HEK293 (cell line): ENCODE results near the gene COMMD2.

Experiments used
- BCL11B ChIP-seq: fragments of 450-650 bp; formaldehyde crosslinking; IDR thresholded peaks from 2 replicates; pipeline ENCODE4 v1.5.1; 2016; ENCODE audit warnings: low read depth, missing biosample characterization, missing genetic modification characterization
- CTCF ChIP-seq: fragments of 450-650 bp; formaldehyde crosslinking; IDR thresholded peaks from 2 replicates; pipeline ENCODE4 v1.5.1; 2016; ENCODE audit warnings: missing biosample characterization, missing genetic modification characterization
- HOXC10 ChIP-seq: sonication (generic); formaldehyde crosslinking; IDR thresholded peaks from 2 replicates; pipeline ENCODE4 v1.8.1; 2023; ENCODE audit warnings: mild to moderate bottlenecking, missing genetic modification reagents
- KLF9 ChIP-seq: fragments of 450-650 bp; formaldehyde crosslinking; IDR thresholded peaks from 2 replicates; pipeline ENCODE4 v1.5.1; 2016; ENCODE audit warnings: missing biosample characterization, missing genetic modification characterization, low read depth
- PRDM1 ChIP-seq: fragments of 450-650 bp; formaldehyde crosslinking; IDR thresholded peaks from 2 replicates; pipeline ENCODE4; 2016; ENCODE audit warnings: missing biosample characterization, missing genetic modification characterization
- RBAK ChIP-seq: fragments of 450-650 bp; formaldehyde crosslinking; IDR thresholded peaks from 2 replicates; pipeline ENCODE4 v1.5.1; 2016; ENCODE audit warnings: missing biosample characterization, missing genetic modification characterization
- SP3 ChIP-seq: fragments of 450-650 bp; formaldehyde crosslinking; IDR thresholded peaks from 2 replicates; pipeline ENCODE4 v1.5.1; 2016; ENCODE audit warnings: missing biosample characterization, missing genetic modification characterization
- ZBTB11 ChIP-seq: fragments of 450-650 bp; formaldehyde crosslinking; conservative IDR thresholded peaks from 2 replicates; pipeline ENCODE4 v1.5.1; 2016; ENCODE audit warnings: low read depth, missing biosample characterization, missing genetic modification characterization
- ZBTB6 ChIP-seq: fragments of 450-650 bp; formaldehyde crosslinking; IDR thresholded peaks from 2 replicates; pipeline ENCODE4 v1.5.1; 2017; ENCODE audit warnings: missing biosample characterization, missing genetic modification characterization
- ZFP69B ChIP-seq: fragments of 450-650 bp; formaldehyde crosslinking; IDR thresholded peaks from 2 replicates; pipeline ENCODE4 v1.5.1; 2016; ENCODE audit warnings: missing biosample characterization, missing genetic modification characterization
- ZNF114 ChIP-seq: fragments of 450-650 bp; formaldehyde crosslinking; IDR thresholded peaks from 2 replicates; pipeline ENCODE4 v1.5.0; 2017; ENCODE audit warnings: missing biosample characterization, missing genetic modification characterization
- ZNF174 ChIP-seq: fragments of 450-650 bp; formaldehyde crosslinking; IDR thresholded peaks from 2 replicates; pipeline ENCODE4 v1.5.0; 2017; ENCODE audit warnings: missing biosample characterization, mild to moderate bottlenecking, missing genetic modification characterization
- ZNF184 ChIP-seq: fragments of 450-650 bp; IDR thresholded peaks from 2 replicates; pipeline ENCODE4 v1.5.1; 2018; ENCODE audit warnings: missing biosample characterization, mild to moderate bottlenecking, missing genetic modification characterization
- ZNF24 ChIP-seq: fragments of 450-650 bp; formaldehyde crosslinking; IDR thresholded peaks from 2 replicates; pipeline ENCODE4 v1.5.1; 2016; ENCODE audit warnings: missing biosample characterization, missing genetic modification characterization
- ZNF362 ChIP-seq: fragments of 450-650 bp; formaldehyde crosslinking; IDR thresholded peaks from 2 replicates; pipeline ENCODE4 v1.5.1; 2016; ENCODE audit warnings: missing biosample characterization, missing genetic modification characterization
- ZNF501 ChIP-seq: fragments of 450-650 bp; formaldehyde crosslinking; IDR thresholded peaks from 2 replicates; pipeline ENCODE4 v1.5.1; 2016; ENCODE audit warnings: missing biosample characterization, missing genetic modification characterization
- ZNF510 ChIP-seq: fragments of 450-650 bp; formaldehyde crosslinking; IDR thresholded peaks from 2 replicates; pipeline ENCODE4 v1.5.1; 2018; ENCODE audit warnings: mild to moderate bottlenecking, missing genetic modification characterization, missing biosample characterization; ENCODE audit not compliant: insufficient replicate concordance
- ZNF521 ChIP-seq: fragments of 450-650 bp; formaldehyde crosslinking; IDR thresholded peaks from 2 replicates; pipeline ENCODE4 v1.5.1; 2017; ENCODE audit warnings: missing biosample characterization, mild to moderate bottlenecking, missing genetic modification characterization
- ZNF600 ChIP-seq: fragments of 450-650 bp; formaldehyde crosslinking; IDR thresholded peaks from 2 replicates; pipeline ENCODE4 v1.5.1; 2016; ENCODE audit warnings: missing biosample characterization, missing genetic modification characterization
- ZNF610 ChIP-seq: fragments of 450-650 bp; formaldehyde crosslinking; IDR thresholded peaks from 2 replicates; pipeline ENCODE4 v1.5.1; 2016; ENCODE audit warnings: missing biosample characterization, missing genetic modification characterization, borderline replicate concordance
- ZNF645 ChIP-seq: fragments of 450-650 bp; formaldehyde crosslinking; IDR thresholded peaks from 2 replicates; pipeline ENCODE4; 2016; ENCODE audit warnings: missing biosample characterization, missing genetic modification characterization
- ZNF692 ChIP-seq: fragments of 450-650 bp; formaldehyde crosslinking; IDR thresholded peaks from 2 replicates; pipeline ENCODE4 v1.5.1; 2016; ENCODE audit warnings: missing biosample characterization, missing genetic modification characterization
- ZNF76 ChIP-seq: fragments of 450-650 bp; formaldehyde crosslinking; IDR thresholded peaks from 2 replicates; pipeline ENCODE4; 2016; ENCODE audit warnings: low read depth, missing biosample characterization, missing genetic modification characterization, borderline replicate concordance
- ZNF768 ChIP-seq: fragments of 450-650 bp; formaldehyde crosslinking; IDR thresholded peaks from 2 replicates; pipeline ENCODE4 v1.5.1; 2018; ENCODE audit warnings: missing biosample characterization, mild to moderate bottlenecking, missing genetic modification characterization
- ZNF777 ChIP-seq: fragments of 450-650 bp; formaldehyde crosslinking; IDR thresholded peaks from 2 replicates; pipeline ENCODE4 v1.5.1; 2017; ENCODE audit warnings: missing biosample characterization, missing genetic modification characterization, borderline replicate concordance
- ZNF837 ChIP-seq: fragments of 450-650 bp; formaldehyde crosslinking; IDR thresholded peaks from 2 replicates; pipeline ENCODE4 v1.5.1; 2016; ENCODE audit warnings: missing biosample characterization, missing genetic modification characterization
- ZSCAN16 ChIP-seq: fragments of 450-650 bp; formaldehyde crosslinking; IDR thresholded peaks from 2 replicates; pipeline ENCODE4 v1.5.1; 2016; ENCODE audit warnings: missing biosample characterization, missing genetic modification characterization
- ZSCAN23 ChIP-seq: fragments of 450-650 bp; formaldehyde crosslinking; IDR thresholded peaks from 2 replicates; pipeline ENCODE4 v1.5.1; 2016; ENCODE audit warnings: missing biosample characterization, missing genetic modification characterization

Gene COMMD2

GRCh38 chr3:149752051-149752787, at the start of gene COMMD2 (continued):
- no peak for TF ChIP-seq ZNF777
- no peak for TF ChIP-seq ZNF645 (tag by site-specific recombination)
- TF ChIP-seq ZNF837, result no peak
- TF ChIP-seq ZNF114 (tag by site-specific recombination), result no peak
- TF ChIP-seq ZNF501, result peak; percentile 44; the same call in 1 of the 2 replicates
- TF ChIP-seq ZNF521, result no peak
- TF ChIP-seq ZNF768, result no peak
- TF ChIP-seq SP3 (tag by site-specific recombination), result peak; percentile 64; the same call in 1 of the 2 replicates
- peak; percentile 51; the same call in 1 of the 2 replicates for TF ChIP-seq ZFP69B (tag by site-specific recombination)
- peak; percentile 81 for TF ChIP-seq ZNF76 (tag by site-specific recombination)
- peak; percentile 82 for TF ChIP-seq KLF9 (tag by site-specific recombination)
- TF ChIP-seq ZBTB6 (tag by site-specific recombination), result peak; percentile 45; the same call in 1 of the 2 replicates
- TF ChIP-seq ZSCAN23 (tag by site-specific recombination), result peak; percentile 37; the same call in 1 of the 2 replicates
- peak; percentile 77 for TF ChIP-seq ZNF692 (tag by site-specific recombination)
- TF ChIP-seq CTCF (tag by site-specific recombination), result no peak; the same call in 1 of the 2 replicates
- TF ChIP-seq ZNF184, result 0 out of 2 replicates have a peak, but pooled peaks have one; percentile 45
- TF ChIP-seq HOXC10 (CRISPR knock-in tag), result 0 out of 2 replicates have a peak, but pooled peaks have one; percentile 84
- TF ChIP-seq ZSCAN16 (tag by site-specific recombination), result no peak
- TF ChIP-seq ZNF610 (tag by site-specific recombination), result 0 out of 2 replicates have a peak, but pooled peaks have one; percentile 59
- no peak for TF ChIP-seq ZNF510 (tag by site-specific recombination)
- peak; percentile 99 for TF ChIP-seq ZBTB11 (tag by site-specific recombination)
- TF ChIP-seq BCL11B (tag by site-specific recombination), result peak; percentile 29; the same call in 1 of the 2 replicates
- peak; percentile 43 for TF ChIP-seq PRDM1 (tag by site-specific recombination)
- TF ChIP-seq ZNF24 (tag by site-specific recombination), result peak; percentile 86
- no peak for TF ChIP-seq ZNF362 (tag by site-specific recombination)
- no peak for TF ChIP-seq ZNF174 (tag by site-specific recombination)
- TF ChIP-seq RBAK (tag by site-specific recombination), result no peak
- TF ChIP-seq ZNF600 (tag by site-specific recombination), result peak; percentile 90
